Endothelial cell (in vitro differentiated cells): ENCODE measurements around the gene NLRP6. TPM values are rescaled to one million over a fixed set of nuclear protein-coding genes. Genes with fewer than 3 reads are reported as not detected.
"Not testable (repeated sequence)": the region's sequence is repeated elsewhere in the genome, so short reads cannot be mapped to it uniquely, and the experiment has no call there.

ENCODE experiments used
- DNase-seq: peaks from one replicate; pipeline ENCODE4 v3.0.0; 2021; ENCODE audit warnings: low spot score
- H3K27ac Mint-ChIP-seq: one replicate; pipeline ENCODE4 v1.8.0; 2021; ENCODE audit warnings: mixed read lengths, inconsistent platforms; ENCODE audit not compliant: unreplicated experiment
- H3K27me3 Mint-ChIP-seq: one replicate; pipeline ENCODE4 v1.8.0; 2021; ENCODE audit warnings: mild to moderate bottlenecking, moderate library complexity, mixed read lengths, inconsistent platforms; ENCODE audit not compliant: unreplicated experiment
- H3K36me3 Mint-ChIP-seq: one replicate; pipeline ENCODE4 v1.8.0; 2021; ENCODE audit warnings: mild to moderate bottlenecking, low read depth, mixed read lengths, inconsistent platforms; ENCODE audit not compliant: unreplicated experiment
- H3K4me1 Mint-ChIP-seq: one replicate; pipeline ENCODE4 v1.8.0; 2021; ENCODE audit warnings: mild to moderate bottlenecking, mixed read lengths, inconsistent platforms; ENCODE audit not compliant: unreplicated experiment
- H3K4me3 Mint-ChIP-seq: one replicate; pipeline ENCODE4 v1.8.0; 2021; ENCODE audit warnings: mild to moderate bottlenecking, mixed read lengths, inconsistent platforms; ENCODE audit not compliant: unreplicated experiment
- H3K9me3 Mint-ChIP-seq: one replicate; pipeline ENCODE4 v1.8.0; 2021; ENCODE audit warnings: mixed read lengths, inconsistent platforms; ENCODE audit not compliant: unreplicated experiment
- CTCF ChIP-seq: fragments of 200-600 bp; sonication (generic); IDR thresholded peaks from one replicate; pipeline ENCODE4 v1.5.0; 2021; ENCODE audit warnings: antibody characterized with exemption; ENCODE audit not compliant: unreplicated experiment
- total RNA-seq: library from RNA; stranded (reverse); fragmentation: NEBNext Ultra II Directional; extraction: Animal tissue kit (Norgen Biotek cat#: 25700); gene quantifications from one replicate; pipeline ENCODE4 v1.2.1, GENCODE V29; 2021; ENCODE audit not compliant: unreplicated experiment

The NLRP6 gene
- total RNA-seq, 1 donor from 2014 or later = not detected

- DNase-seq = no peak
- Mint-ChIP-seq H3K4me1 (no peaks in the 10 kb centered on the region), H3K27me3 (peaks cover 2% of the 10 kb centered on the region), H3K4me3 (peak overlapping the region; percentile 62), H3K36me3 (peaks cover 7% of the 10 kb centered on the region), H3K27ac (no peak overlapping the region), H3K9me3 (no peaks in the 10 kb centered on the region)
- no peak for TF ChIP-seq CTCF
Measured at GRCh38 chr11:266676-267439, 11.3 kb upstream of the NLRP6 start.

GRCh38 chr11:267491-267994, 10.7 kb upstream of the NLRP6 start:
- no peaks in the 10 kb centered on the region for H3K9me3 Mint-ChIP-seq
- H3K4me1 Mint-ChIP-seq = no peaks in the 10 kb centered on the region
- H3K27me3 Mint-ChIP-seq = peaks cover 2% of the 10 kb centered on the region
- no peak overlapping the region for H3K27ac Mint-ChIP-seq
- no peak overlapping the region for H3K4me3 Mint-ChIP-seq
- TF ChIP-seq CTCF = no peak
- peaks cover 7% of the 10 kb centered on the region for H3K36me3 Mint-ChIP-seq
- no peak for DNase-seq

GRCh38 chr11:268716-269145, 9.5 kb upstream of the NLRP6 start:
- H3K4me1 Mint-ChIP-seq = not testable (repeated sequence)

GRCh38 chr11:269146-269890, 8.9 kb upstream of the NLRP6 start:
- no peaks in the 10 kb centered on the region for H3K9me3 Mint-ChIP-seq
- DNase-seq = no peak
- peaks cover 2% of the 10 kb centered on the region for H3K27me3 Mint-ChIP-seq
- H3K4me1 Mint-ChIP-seq = no peaks in the 10 kb centered on the region
- no peak overlapping the region for H3K27ac Mint-ChIP-seq
- TF ChIP-seq CTCF = no peak
- peaks cover 7% of the 10 kb centered on the region for H3K36me3 Mint-ChIP-seq
- H3K4me3 Mint-ChIP-seq = no peak overlapping the region

More at GRCh38 chr11:268716-269145, 9.5 kb upstream of the NLRP6 start:
- not testable (repeated sequence) for H3K36me3 Mint-ChIP-seq, DNase-seq, H3K4me3 Mint-ChIP-seq, H3K9me3 Mint-ChIP-seq, H3K27ac Mint-ChIP-seq, H3K27me3 Mint-ChIP-seq

GRCh38 chr11:270451-271318, 7.5 kb upstream of the NLRP6 start:
- Mint-ChIP-seq H3K9me3 (no peaks in the 10 kb centered on the region), H3K27ac (no peak overlapping the region), H3K4me1 (no peaks in the 10 kb centered on the region), H3K27me3 (peaks cover 2% of the 10 kb centered on the region), H3K4me3 (no peak overlapping the region), H3K36me3 (peaks cover 7% of the 10 kb centered on the region)
- TF ChIP-seq CTCF = no peak
- no peak for DNase-seq
